ENCODE measurements around the gene ATP5PD.
"Not testable (repeated sequence)": the region's sequence is repeated elsewhere in the genome, so short reads cannot be mapped to it uniquely, and the experiment has no call there.

The ATP5PD gene

GRCh38 chr17:75071478-75072271 lies 24.9 kb upstream of the ATP5PD start:
- not testable (repeated sequence) for H3K9ac ChIP-seq (ENCODE audit: low read length); H3K4me3 ChIP-seq (ENCODE audit: low read length); H3K4me1 ChIP-seq (ENCODE audit: control insufficient read depth, insufficient read depth, low read length); H3K27ac ChIP-seq (ENCODE audit: low read depth, low read length); H3K36me3 ChIP-seq (ENCODE audit: control insufficient read depth, insufficient read depth, low read length); H3K27me3 ChIP-seq (ENCODE audit: control insufficient read depth, insufficient read depth, low read length)

DNA sequence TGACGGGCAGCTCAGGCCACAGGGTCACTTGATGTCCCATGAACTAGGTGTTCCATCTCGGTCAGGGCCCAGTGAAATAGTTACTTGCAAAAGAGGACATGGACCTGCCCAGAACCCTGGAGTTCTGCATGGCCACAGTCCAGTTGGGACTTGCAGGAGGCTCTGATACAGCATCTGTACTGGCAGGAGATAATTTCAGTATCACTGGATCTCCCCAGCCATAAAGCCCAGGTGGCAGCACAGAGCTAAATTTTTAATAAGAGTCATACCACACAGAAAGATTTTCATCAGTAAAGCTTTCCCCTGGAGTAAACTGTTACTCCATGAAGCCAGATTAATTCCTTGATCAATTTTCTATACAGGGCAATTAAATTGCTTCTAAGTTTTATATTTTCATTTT lies 23.0 kb upstream of the ATP5PD start:
- H3K36me3 ChIP-seq (ENCODE audit: control insufficient read depth, insufficient read depth, low read length), result no peaks in the 10 kb centered on the region
- no peak overlapping the region for H3K27ac ChIP-seq (ENCODE audit: low read depth, low read length)
- H3K4me3 ChIP-seq (ENCODE audit: low read length), result no peak overlapping the region
- H3K9ac ChIP-seq (ENCODE audit: low read length), result no peak overlapping the region
- no peaks in the 10 kb centered on the region for H3K27me3 ChIP-seq (ENCODE audit: control insufficient read depth, insufficient read depth, low read length)
- peaks cover 3% of the 10 kb centered on the region for H3K4me1 ChIP-seq (ENCODE audit: control insufficient read depth, insufficient read depth, low read length)

DNA sequence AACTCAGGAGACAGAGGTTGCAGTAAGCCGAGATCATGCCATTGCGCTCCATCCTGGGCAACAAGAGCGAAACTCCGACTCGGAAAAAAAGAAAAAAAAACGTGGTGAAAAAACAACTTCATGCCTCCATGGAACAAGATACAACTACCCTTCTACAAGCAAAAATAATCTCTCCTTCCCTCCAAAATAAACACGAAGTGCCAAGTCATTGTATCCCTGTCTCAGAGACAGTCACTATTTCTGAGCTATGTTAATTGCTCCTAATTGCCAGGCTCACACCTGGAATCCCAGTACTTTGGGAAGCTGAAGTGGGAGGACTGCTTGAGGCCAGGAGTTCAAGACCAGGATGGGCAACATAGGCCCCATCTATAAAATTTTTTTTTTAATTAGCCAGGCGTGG lies 22.0 kb upstream of the ATP5PD start:
- peaks cover 7% of the 10 kb centered on the region for H3K36me3 ChIP-seq (ENCODE audit: control insufficient read depth, insufficient read depth, low read length)
- H3K4me1 ChIP-seq (ENCODE audit: control insufficient read depth, insufficient read depth, low read length), result no peaks in the 10 kb centered on the region
- no peaks in the 10 kb centered on the region for H3K27me3 ChIP-seq (ENCODE audit: control insufficient read depth, insufficient read depth, low read length)
- no peak overlapping the region for H3K27ac ChIP-seq (ENCODE audit: low read depth, low read length)
- no peak overlapping the region for H3K9ac ChIP-seq (ENCODE audit: low read length)
- H3K4me3 ChIP-seq (ENCODE audit: low read length), result no peak overlapping the region

- Histone ChIP-seq H3K9ac (ENCODE audit: low read length) (no peak overlapping the region), H3K27me3 (ENCODE audit: control insufficient read depth, insufficient read depth, low read length) (no peaks in the 10 kb centered on the region), H3K27ac (ENCODE audit: low read depth, low read length) (no peak overlapping the region), H3K4me1 (ENCODE audit: control insufficient read depth, insufficient read depth, low read length) (no peaks in the 10 kb centered on the region), H3K36me3 (ENCODE audit: control insufficient read depth, insufficient read depth, low read length) (peaks cover 16% of the 10 kb centered on the region), H3K4me3 (ENCODE audit: low read length) (no peak overlapping the region)
Measured at GRCh38 chr17:75067856-75068255, 21.1 kb upstream of the ATP5PD start.

DNA sequence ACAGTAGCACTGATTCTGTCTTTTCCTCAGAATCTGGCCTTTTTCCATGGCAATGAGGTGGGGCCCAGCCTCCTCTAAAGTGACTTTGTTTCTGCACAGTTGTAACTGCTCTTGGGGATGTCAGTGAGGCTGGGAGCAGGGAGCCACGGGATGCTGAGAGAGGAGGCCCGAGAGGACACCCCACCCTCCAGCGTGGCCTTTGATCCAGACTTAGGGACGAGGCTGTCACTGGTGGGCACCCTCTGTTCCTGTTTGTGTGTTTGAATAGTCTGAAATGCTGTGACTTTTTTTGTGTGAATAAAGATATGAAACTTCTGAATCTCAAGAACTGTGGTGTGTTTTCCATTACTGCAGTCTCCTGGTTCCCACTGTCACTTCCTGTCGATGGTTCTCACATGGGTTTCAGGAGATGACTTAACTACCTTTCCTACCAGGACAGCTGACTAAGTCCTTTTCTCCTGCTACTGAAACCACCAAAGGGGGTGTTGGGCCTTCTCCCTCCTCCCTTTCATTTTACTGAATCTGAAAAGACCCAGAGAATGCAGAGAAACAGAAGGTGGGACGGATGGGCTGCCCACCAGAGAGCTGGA lies 18.9 kb upstream of the ATP5PD start:
- H3K27me3 ChIP-seq (ENCODE audit: control insufficient read depth, insufficient read depth, low read length), result no peaks in the 10 kb centered on the region
- H3K27ac ChIP-seq (ENCODE audit: low read depth, low read length), result no peak overlapping the region
- no peak overlapping the region for H3K9ac ChIP-seq (ENCODE audit: low read length)

DNA sequence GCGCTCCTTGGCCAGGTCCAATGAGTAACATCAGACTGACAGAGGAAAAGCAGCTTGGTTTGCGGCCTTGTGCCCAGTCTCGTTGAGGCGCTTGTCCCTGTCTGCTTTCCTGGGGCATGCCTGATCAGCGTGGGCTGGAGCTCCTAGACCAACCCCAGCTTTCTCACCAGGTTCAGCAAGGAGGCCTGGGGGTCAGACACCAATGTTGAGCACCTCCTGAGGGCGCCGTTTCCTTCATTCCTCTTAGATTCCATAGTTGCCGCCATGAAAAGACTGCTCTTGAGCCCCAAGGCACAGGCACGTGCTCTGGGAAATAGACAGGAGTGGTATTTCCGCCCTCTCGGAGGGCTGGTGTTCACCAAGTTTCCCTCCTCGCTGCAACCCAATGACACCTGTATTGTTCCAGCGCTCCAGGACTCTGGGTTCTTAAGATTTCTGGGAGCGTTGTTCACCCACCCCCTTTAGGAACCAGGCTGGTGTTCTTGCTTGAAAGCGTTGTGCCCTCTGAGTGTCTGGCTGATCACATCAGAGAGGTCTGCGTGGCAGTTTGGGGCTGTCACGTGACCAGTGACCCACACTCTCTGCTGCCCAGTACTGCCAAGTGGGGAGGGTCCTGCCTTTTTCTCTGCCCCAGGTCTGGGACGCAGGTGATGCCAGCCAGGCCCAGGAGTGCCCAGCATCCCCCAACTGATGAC lies 18.2 kb upstream of the ATP5PD start:
- Histone ChIP-seq H3K27me3 (ENCODE audit: control insufficient read depth, insufficient read depth, low read length) (no peaks in the 10 kb centered on the region), H3K9ac (ENCODE audit: low read length) (no peak overlapping the region), H3K4me3 (ENCODE audit: low read length) (no peak overlapping the region), H3K4me1 (ENCODE audit: control insufficient read depth, insufficient read depth, low read length) (no peaks in the 10 kb centered on the region), H3K36me3 (ENCODE audit: control insufficient read depth, insufficient read depth, low read length) (peaks cover 36% of the 10 kb centered on the region), H3K27ac (ENCODE audit: low read depth, low read length) (no peak overlapping the region)

More for the DNA sequence above, 18.9 kb upstream of the ATP5PD start:
- H3K36me3 ChIP-seq (ENCODE audit: control insufficient read depth, insufficient read depth, low read length), result peaks cover 34% of the 10 kb centered on the region
- no peak overlapping the region for H3K4me3 ChIP-seq (ENCODE audit: low read length)
- no peaks in the 10 kb centered on the region for H3K4me1 ChIP-seq (ENCODE audit: control insufficient read depth, insufficient read depth, low read length)

GRCh38 chr17:75064460-75064859 lies 17.7 kb upstream of the ATP5PD start:
- H3K9ac ChIP-seq (ENCODE audit: low read length), result no peak overlapping the region
- H3K27ac ChIP-seq (ENCODE audit: low read depth, low read length), result no peak overlapping the region
- H3K4me1 ChIP-seq (ENCODE audit: control insufficient read depth, insufficient read depth, low read length), result peaks cover 4% of the 10 kb centered on the region
- H3K4me3 ChIP-seq (ENCODE audit: low read length), result no peak overlapping the region
- peaks cover 36% of the 10 kb centered on the region for H3K36me3 ChIP-seq (ENCODE audit: control insufficient read depth, insufficient read depth, low read length)
- H3K27me3 ChIP-seq (ENCODE audit: control insufficient read depth, insufficient read depth, low read length), result no peaks in the 10 kb centered on the region

- H3K4me3 ChIP-seq (ENCODE audit: low read length), result no peak overlapping the region
- H3K9ac ChIP-seq (ENCODE audit: low read length), result no peak overlapping the region
- peaks cover 4% of the 10 kb centered on the region for H3K4me1 ChIP-seq (ENCODE audit: control insufficient read depth, insufficient read depth, low read length)
- H3K36me3 ChIP-seq (ENCODE audit: control insufficient read depth, insufficient read depth, low read length), result peaks cover 36% of the 10 kb centered on the region
- H3K27me3 ChIP-seq (ENCODE audit: control insufficient read depth, insufficient read depth, low read length), result no peaks in the 10 kb centered on the region
- H3K27ac ChIP-seq (ENCODE audit: low read depth, low read length), result no peak overlapping the region
Measured at GRCh38 chr17:75064040-75064439, 17.3 kb upstream of the ATP5PD start.

- H3K27me3 ChIP-seq (ENCODE audit: control insufficient read depth, insufficient read depth, low read length), result no peaks in the 10 kb centered on the region
- H3K27ac ChIP-seq (ENCODE audit: low read depth, low read length), result no peak overlapping the region
- peaks cover 4% of the 10 kb centered on the region for H3K4me1 ChIP-seq (ENCODE audit: control insufficient read depth, insufficient read depth, low read length)
- H3K36me3 ChIP-seq (ENCODE audit: control insufficient read depth, insufficient read depth, low read length), result peaks cover 36% of the 10 kb centered on the region
- no peak overlapping the region for H3K4me3 ChIP-seq (ENCODE audit: low read length)
- H3K9ac ChIP-seq (ENCODE audit: low read length), result no peak overlapping the region
Measured at GRCh38 chr17:75063626-75064025, 16.9 kb upstream of the ATP5PD start.

- Histone ChIP-seq H3K4me1 (ENCODE audit: control insufficient read depth, insufficient read depth, low read length) (peaks cover 4% of the 10 kb centered on the region), H3K9ac (ENCODE audit: low read length) (no peak overlapping the region), H3K27me3 (ENCODE audit: control insufficient read depth, insufficient read depth, low read length) (no peaks in the 10 kb centered on the region), H3K4me3 (ENCODE audit: low read length) (no peak overlapping the region), H3K27ac (ENCODE audit: low read depth, low read length) (no peak overlapping the region), H3K36me3 (ENCODE audit: control insufficient read depth, insufficient read depth, low read length) (peaks cover 36% of the 10 kb centered on the region)
Measured at GRCh38 chr17:75063201-75063600, 16.4 kb upstream of the ATP5PD start.

DNA sequence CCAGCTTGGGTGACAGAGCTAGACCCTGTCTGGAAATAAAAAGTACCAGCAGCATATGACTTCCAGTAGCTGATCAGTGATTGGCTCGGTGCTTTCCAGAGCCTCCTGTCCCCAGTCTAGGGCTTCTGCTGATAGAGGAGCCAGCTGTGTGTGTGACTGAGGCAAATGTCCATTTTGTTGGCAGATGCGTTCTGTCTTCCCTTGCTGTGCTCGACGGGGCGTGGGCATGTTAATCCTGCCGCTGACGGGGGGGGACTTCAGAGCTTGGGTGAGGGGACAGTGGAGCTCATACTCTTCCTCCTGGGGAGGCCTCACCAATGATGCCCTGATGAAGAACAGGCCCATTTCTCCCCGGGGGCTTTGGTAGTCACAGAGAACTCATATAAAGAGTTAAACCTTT lies 14.8 kb upstream of the ATP5PD start:
- H3K36me3 ChIP-seq (ENCODE audit: control insufficient read depth, insufficient read depth, low read length), result peaks cover 36% of the 10 kb centered on the region
- H3K4me1 ChIP-seq (ENCODE audit: control insufficient read depth, insufficient read depth, low read length), result peaks cover 4% of the 10 kb centered on the region
- H3K27ac ChIP-seq (ENCODE audit: low read depth, low read length), result no peak overlapping the region
- no peak overlapping the region for H3K9ac ChIP-seq (ENCODE audit: low read length)
- no peak overlapping the region for H3K4me3 ChIP-seq (ENCODE audit: low read length)
- no peaks in the 10 kb centered on the region for H3K27me3 ChIP-seq (ENCODE audit: control insufficient read depth, insufficient read depth, low read length)

- Histone ChIP-seq H3K4me3 (ENCODE audit: low read length) (no peak overlapping the region), H3K4me1 (ENCODE audit: control insufficient read depth, insufficient read depth, low read length) (peaks cover 4% of the 10 kb centered on the region), H3K9ac (ENCODE audit: low read length) (no peak overlapping the region), H3K27me3 (ENCODE audit: control insufficient read depth, insufficient read depth, low read length) (no peaks in the 10 kb centered on the region), H3K27ac (ENCODE audit: low read depth, low read length) (no peak overlapping the region), H3K36me3 (ENCODE audit: control insufficient read depth, insufficient read depth, low read length) (peaks cover 36% of the 10 kb centered on the region)
Measured at GRCh38 chr17:75061055-75061438, 14.3 kb upstream of the ATP5PD start.
